ENCODE data around the gene EXOSC2. TPM values are rescaled to one million over a fixed set of nuclear protein-coding genes. Genes with fewer than 3 reads are reported as not detected.

Gene EXOSC2
- total RNA-seq, 1 experiment from 2014 or later, result 71.5 TPM

DNA sequence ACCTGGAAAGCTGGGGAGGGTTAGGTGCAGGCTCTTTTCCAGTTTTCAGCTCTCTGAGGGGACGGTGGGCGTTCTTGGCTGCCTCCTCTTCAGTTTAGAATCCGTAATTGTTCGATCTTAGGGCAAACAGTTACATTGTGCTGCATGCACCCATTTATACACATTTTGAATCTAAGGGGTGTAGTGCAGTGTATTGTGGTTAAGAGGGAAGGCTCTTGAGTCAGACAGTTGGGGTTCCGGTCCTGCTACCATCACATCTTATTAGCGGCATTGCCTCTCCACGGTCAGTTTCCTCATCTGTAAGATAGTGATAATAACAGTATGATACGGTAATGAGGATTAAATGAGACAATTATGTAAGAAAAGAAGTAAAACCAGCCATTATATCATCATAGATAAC, 625 bp downstream of the EXOSC2 start:
- DNase-seq (ENCODE audit: low read depth, low spot score) (no peak), ATAC-seq (no peak)
- CTCF ChIA-PET, result interaction anchor here (1.4 to 2.2 kb wide), 3 partner anchors 10 to 229 kb away, joined by 4 to 16 read pairs (median 15); no protein-coding TSS in a partner anchor
- H3K79me2 ChIP-seq (ENCODE audit: insufficient read depth, low read length), result peaks cover 55% of the 10 kb centered on the region
- intact Hi-C loops (cut with micrococcal nuclease), result no loop called here
- peak overlapping the region; percentile 77 to 88 for H3K4me3 ChIP-seq (replicated peaks in 1 of 2; ENCODE audit: low read depth in 1 of 2, low read length in 2 of 2)
- H3K27ac ChIP-seq (ENCODE audit: low read depth, low read length), result peak overlapping the region; percentile 63
- peaks cover 0 to 5% of the 10 kb centered on the region in 2 experiments; a peak in 1 of 4 replicates for H3K9me3 ChIP-seq (ENCODE audit: control insufficient read depth in 1 of 2, insufficient read depth in 1 of 2, low read depth in 1 of 2, low read length in 2 of 2)
- no peak for TF ChIP-seq ELF1 (IDR thresholded peaks at IDR 0.05; ENCODE audit: borderline replicate concordance, low read depth)
- no peak for TF ChIP-seq CBX3 (IDR thresholded peaks at IDR 0.05; ENCODE audit: low read depth)
- TF ChIP-seq FOSL1 (IDR thresholded peaks at IDR 0.05; ENCODE audit: low read depth), result no peak
- no peak for TF ChIP-seq SRF (IDR thresholded peaks at IDR 0.05; ENCODE audit: low read depth)
- TF ChIP-seq, protein P1, sequence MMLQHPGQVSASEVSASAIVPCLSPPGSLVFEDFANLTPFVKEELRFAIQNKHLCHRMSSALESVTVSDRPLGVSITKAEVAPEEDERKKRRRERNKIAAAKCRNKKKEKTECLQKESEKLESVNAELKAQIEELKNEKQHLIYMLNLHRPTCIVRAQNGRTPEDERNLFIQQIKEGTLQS (IDR thresholded peaks at IDR 0.05), result no peak
- TF ChIP-seq ZNF274 (IDR thresholded peaks at IDR 0.05; ENCODE audit: low read depth, low read length), result no peak
- TF ChIP-seq EZH2phosphoT487 (IDR thresholded peaks at IDR 0.05; ENCODE audit: borderline replicate concordance), result no peak
- H3K4me1 ChIP-seq (ENCODE audit: control insufficient read depth in 1 of 2, insufficient read depth in 2 of 2, low read length in 2 of 2), result peaks cover 3 to 34% of the 10 kb centered on the region in 2 experiments
- BruUV-seq (replicated peaks), result TSS peak; percentile 47
- H3K36me3 ChIP-seq (ENCODE audit: control insufficient read depth in 1 of 2, insufficient read depth in 2 of 2, low read length in 2 of 2), result peaks cover 33 to 41% of the 10 kb centered on the region in 2 experiments; a peak in 3 of 4 replicates
- H3K9ac ChIP-seq (ENCODE audit: low read length), result peak overlapping the region; percentile 96
- no peaks in the 10 kb centered on the region; the same call in 1 of the 2 replicates for H4K20me1 ChIP-seq (ENCODE audit: insufficient read depth)
- H3K27me3 ChIP-seq (ENCODE audit: insufficient read depth, low read length), result no peaks in the 10 kb centered on the region
- H2AFZ ChIP-seq (ENCODE audit: low read depth, low read length, poor library complexity, severe bottlenecking), result no peak overlapping the region
- POLR2A ChIA-PET, result interaction anchor here (1.5 kb wide), 1 partner anchor 12 kb away, joined by 3 read pairs; no protein-coding TSS in a partner anchor
- peak overlapping the region; percentile 78 for H3K4me2 ChIP-seq (ENCODE audit: low read length)
- RAD21 ChIA-PET (ENCODE audit: low non-redundant PET in 1 of 2, low total read pairs in 2 of 2, uncharacterized antibody in 2 of 2, unreplicated experiment in 2 of 2), result no interaction called here
- no peaks in the 10 kb centered on the region for H3K9me2 ChIP-seq (ENCODE audit: insufficient read depth)

DNA sequence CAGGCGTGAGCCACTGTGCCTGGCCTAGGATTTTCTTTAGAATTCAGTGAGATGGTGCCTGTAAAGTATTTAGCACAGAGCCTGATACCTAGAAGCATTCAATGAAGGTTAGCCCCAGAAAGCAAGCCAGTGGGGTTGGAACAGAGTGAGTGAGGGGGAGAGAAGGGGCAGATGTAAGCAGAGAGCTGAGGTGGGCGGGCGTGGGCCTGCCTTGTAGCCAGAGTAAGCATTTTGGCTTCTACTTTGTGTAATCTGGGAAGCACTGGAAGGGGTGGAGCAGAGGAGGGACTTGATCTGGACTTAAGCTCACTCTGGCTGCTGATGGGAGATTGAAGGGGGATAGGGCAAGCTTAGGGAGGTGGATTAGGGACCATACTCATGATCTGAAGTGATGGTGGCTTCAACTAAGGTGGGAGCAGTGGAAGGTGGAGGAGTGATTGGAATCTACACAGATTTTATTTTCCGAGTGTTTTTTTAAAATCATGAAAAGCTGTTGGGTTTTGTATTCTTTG, 2.6 kb downstream of the EXOSC2 start:
- ChIA-PET RAD21 (ENCODE audit: low non-redundant PET in 1 of 2, low total read pairs in 2 of 2, uncharacterized antibody in 2 of 2, unreplicated experiment in 2 of 2) (no interaction called here), POLR2A (no interaction called here), CTCF (no interaction called here)
- Histone ChIP-seq H3K4me1 (ENCODE audit: control insufficient read depth in 1 of 2, insufficient read depth in 2 of 2, low read length in 2 of 2) (peaks cover 3 to 23% of the 10 kb centered on the region in 2 experiments), H3K27me3 (ENCODE audit: insufficient read depth, low read length) (no peaks in the 10 kb centered on the region), H3K9me3 (ENCODE audit: control insufficient read depth in 1 of 2, insufficient read depth in 1 of 2, low read depth in 1 of 2, low read length in 2 of 2) (peaks cover 0 to 5% of the 10 kb centered on the region in 2 experiments; a peak in 1 of 4 replicates), H3K79me2 (ENCODE audit: insufficient read depth, low read length) (peaks cover 70% of the 10 kb centered on the region), H3K9ac (ENCODE audit: low read length) (no peak overlapping the region), H4K20me1 (ENCODE audit: insufficient read depth) (peaks cover 5% of the 10 kb centered on the region; the same call in 1 of the 2 replicates), H3K4me3 (replicated peaks in 1 of 2; ENCODE audit: low read depth in 1 of 2, low read length in 2 of 2) (no peak overlapping the region), H3K27ac (ENCODE audit: low read depth, low read length) (no peak overlapping the region), H3K9me2 (ENCODE audit: insufficient read depth) (no peaks in the 10 kb centered on the region), H3K36me3 (ENCODE audit: control insufficient read depth in 1 of 2, insufficient read depth in 2 of 2, low read length in 2 of 2) (peaks cover 44 to 47% of the 10 kb centered on the region in 2 experiments; a peak in 3 of 4 replicates), H2AFZ (ENCODE audit: low read depth, low read length, poor library complexity, severe bottlenecking) (no peak overlapping the region), H3K4me2 (ENCODE audit: low read length) (no peak overlapping the region)
- ATAC-seq, result no peak
- no peak for DNase-seq (ENCODE audit: low read depth, low spot score)
- intact Hi-C loops (cut with micrococcal nuclease), result no loop called here
- no TSS peak for BruUV-seq (replicated peaks)
- TF ChIP-seq FOSL1 (IDR thresholded peaks at IDR 0.05; ENCODE audit: low read depth) (no peak), ZFX (IDR thresholded peaks at IDR 0.05) (no peak), EZH2phosphoT487 (IDR thresholded peaks at IDR 0.05; ENCODE audit: borderline replicate concordance) (no peak), ZNF274 (IDR thresholded peaks at IDR 0.05; ENCODE audit: low read depth, low read length) (no peak), POLR2AphosphoS5 (IDR thresholded peaks at IDR 0.05; ENCODE audit: low read depth, low read length) (no peak), SIN3A (IDR thresholded peaks at IDR 0.05; ENCODE audit: low read depth) (no peak), TCF7L2 (IDR thresholded peaks at IDR 0.05; ENCODE audit: borderline replicate concordance, extremely low read depth, insufficient read depth, insufficient read length) (no peak), ELF1 (IDR thresholded peaks at IDR 0.05; ENCODE audit: borderline replicate concordance, low read depth) (no peak), CEBPB (IDR thresholded peaks at IDR 0.05; ENCODE audit: low read depth) (no peak), SP1 (IDR thresholded peaks at IDR 0.05; ENCODE audit: low read depth) (no peak)
- TF ChIP-seq, protein P2, sequence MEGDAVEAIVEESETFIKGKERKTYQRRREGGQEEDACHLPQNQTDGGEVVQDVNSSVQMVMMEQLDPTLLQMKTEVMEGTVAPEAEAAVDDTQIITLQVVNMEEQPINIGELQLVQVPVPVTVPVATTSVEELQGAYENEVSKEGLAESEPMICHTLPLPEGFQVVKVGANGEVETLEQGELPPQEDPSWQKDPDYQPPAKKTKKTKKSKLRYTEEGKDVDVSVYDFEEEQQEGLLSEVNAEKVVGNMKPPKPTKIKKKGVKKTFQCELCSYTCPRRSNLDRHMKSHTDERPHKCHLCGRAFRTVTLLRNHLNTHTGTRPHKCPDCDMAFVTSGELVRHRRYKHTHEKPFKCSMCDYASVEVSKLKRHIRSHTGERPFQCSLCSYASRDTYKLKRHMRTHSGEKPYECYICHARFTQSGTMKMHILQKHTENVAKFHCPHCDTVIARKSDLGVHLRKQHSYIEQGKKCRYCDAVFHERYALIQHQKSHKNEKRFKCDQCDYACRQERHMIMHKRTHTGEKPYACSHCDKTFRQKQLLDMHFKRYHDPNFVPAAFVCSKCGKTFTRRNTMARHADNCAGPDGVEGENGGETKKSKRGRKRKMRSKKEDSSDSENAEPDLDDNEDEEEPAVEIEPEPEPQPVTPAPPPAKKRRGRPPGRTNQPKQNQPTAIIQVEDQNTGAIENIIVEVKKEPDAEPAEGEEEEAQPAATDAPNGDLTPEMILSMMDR (IDR thresholded peaks at IDR 0.05 in 2 of 3, conservative IDR thresholded peaks at IDR 0.05 in 1 of 3; ENCODE audit: borderline replicate concordance in 1 of 3, insufficient read depth in 1 of 3, low read depth in 2 of 3, low read length in 2 of 3), result no peak
- TF ChIP-seq, protein P1 (IDR thresholded peaks at IDR 0.05), result no peak
- TF ChIP-seq, protein P3, sequence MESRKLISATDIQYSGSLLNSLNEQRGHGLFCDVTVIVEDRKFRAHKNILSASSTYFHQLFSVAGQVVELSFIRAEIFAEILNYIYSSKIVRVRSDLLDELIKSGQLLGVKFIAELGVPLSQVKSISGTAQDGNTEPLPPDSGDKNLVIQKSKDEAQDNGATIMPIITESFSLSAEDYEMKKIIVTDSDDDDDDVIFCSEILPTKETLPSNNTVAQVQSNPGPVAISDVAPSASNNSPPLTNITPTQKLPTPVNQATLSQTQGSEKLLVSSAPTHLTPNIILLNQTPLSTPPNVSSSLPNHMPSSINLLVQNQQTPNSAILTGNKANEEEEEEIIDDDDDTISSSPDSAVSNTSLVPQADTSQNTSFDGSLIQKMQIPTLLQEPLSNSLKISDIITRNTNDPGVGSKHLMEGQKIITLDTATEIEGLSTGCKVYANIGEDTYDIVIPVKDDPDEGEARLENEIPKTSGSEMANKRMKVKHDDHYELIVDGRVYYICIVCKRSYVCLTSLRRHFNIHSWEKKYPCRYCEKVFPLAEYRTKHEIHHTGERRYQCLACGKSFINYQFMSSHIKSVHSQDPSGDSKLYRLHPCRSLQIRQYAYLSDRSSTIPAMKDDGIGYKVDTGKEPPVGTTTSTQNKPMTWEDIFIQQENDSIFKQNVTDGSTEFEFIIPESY (IDR thresholded peaks at IDR 0.05; ENCODE audit: extremely low read depth, insufficient replicate concordance, low read length), result no peak
